ENCODE measurements around the gene COL23A1.
"Not testable (repeated sequence)": the region's sequence is repeated elsewhere in the genome, so short reads cannot be mapped to it uniquely, and the experiment has no call there.

COL23A1 gene

GRCh38 chr5:178587763-178588611 lies 2.2 kb downstream of the COL23A1 start:
- DNase-seq = no peak

- no peak for DNase-seq
Measured at GRCh38 chr5:178586396-178586795, 3.8 kb downstream of the COL23A1 start.

- DNase-seq = not testable (repeated sequence)
Measured at GRCh38 chr5:178585421-178585820, 4.8 kb downstream of the COL23A1 start.

GRCh38 chr5:178583279-178583678 lies 6.9 kb downstream of the COL23A1 start:
- DNase-seq = no peak

- DNase-seq = no peak
Measured at GRCh38 chr5:178582291-178582690, 7.9 kb downstream of the COL23A1 start.

- no peak for DNase-seq
Measured at GRCh38 chr5:178581621-178582020, 8.6 kb downstream of the COL23A1 start.

GRCh38 chr5:178580271-178580955 lies 9.8 kb downstream of the COL23A1 start:
- no peak for DNase-seq

- DNase-seq = no peak
Measured at GRCh38 chr5:178577944-178578343, 12.2 kb downstream of the COL23A1 start.

- no peak for DNase-seq
Measured at GRCh38 chr5:178577376-178577839, 12.8 kb downstream of the COL23A1 start.

- DNase-seq = no peak
Measured at GRCh38 chr5:178576591-178577351, 13.4 kb downstream of the COL23A1 start.

GRCh38 chr5:178573216-178573615 lies 17.0 kb downstream of the COL23A1 start:
- DNase-seq = no peak

- no peak for DNase-seq
Measured at GRCh38 chr5:178572617-178573016, 17.6 kb downstream of the COL23A1 start.

- DNase-seq = no peak
Measured at GRCh38 chr5:178569485-178569884, 20.7 kb downstream of the COL23A1 start.

GRCh38 chr5:178564811-178565550 lies 25.2 kb downstream of the COL23A1 start:
- DNase-seq = no peak

GRCh38 chr5:178564397-178564796 lies 25.8 kb downstream of the COL23A1 start:
- no peak for DNase-seq

GRCh38 chr5:178563621-178564020 lies 26.6 kb downstream of the COL23A1 start:
- no peak for DNase-seq

- DNase-seq = no peak
Measured at GRCh38 chr5:178561746-178562264, 28.4 kb downstream of the COL23A1 start.

- DNase-seq = no peak
Measured at GRCh38 chr5:178560911-178561310, 29.3 kb downstream of the COL23A1 start.

GRCh38 chr5:178557416-178557815 lies 32.8 kb downstream of the COL23A1 start:
- no peak for DNase-seq

GRCh38 chr5:178555771-178556211 lies 34.4 kb downstream of the COL23A1 start:
- DNase-seq = no peak

- no peak for DNase-seq
Measured at GRCh38 chr5:178555005-178555404, 35.2 kb downstream of the COL23A1 start.

- DNase-seq = no peak
Measured at GRCh38 chr5:178554311-178554710, 35.9 kb downstream of the COL23A1 start.

Data from NCI-H187 (cell line).